Measurements from ENCODE around the gene KCNJ10.

KCNJ10 gene

GRCh38 chr1:160020196-160020595 lies 49.8 kb downstream of the KCNJ10 start:
- H3K27ac ChIP-seq, result no peak overlapping the region
- TF ChIP-seq CTCF (IDR thresholded peaks at IDR 0.05) (no peak), ZFX (IDR thresholded peaks at IDR 0.05; ENCODE audit: borderline replicate concordance) (no peak)

DNA sequence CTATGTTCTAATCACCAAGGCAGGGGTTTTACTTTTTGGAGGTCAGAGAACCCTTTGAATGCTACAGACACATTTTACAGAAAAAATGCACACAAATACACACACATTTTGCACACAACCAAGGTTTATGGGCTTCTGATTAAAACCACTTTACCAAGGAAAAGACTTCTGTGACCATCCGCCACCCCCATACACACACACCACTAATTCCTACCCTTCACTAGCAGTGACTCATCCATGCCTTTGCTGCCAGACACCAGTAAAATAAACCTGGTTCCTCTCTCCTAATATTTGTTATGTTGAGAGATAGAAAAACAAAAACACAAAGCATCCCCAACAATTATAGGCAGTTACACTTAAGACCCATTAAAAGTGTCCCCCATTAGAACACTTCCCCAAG lies 51.1 kb downstream of the KCNJ10 start:
- H3K27ac ChIP-seq, result no peak overlapping the region
- no peak for TF ChIP-seq CTCF (IDR thresholded peaks at IDR 0.05)
- TF ChIP-seq ZFX (IDR thresholded peaks at IDR 0.05; ENCODE audit: borderline replicate concordance), result no peak

GRCh38 chr1:160018347-160018746 lies 51.6 kb downstream of the KCNJ10 start:
- no peak overlapping the region for H3K27ac ChIP-seq
- TF ChIP-seq CTCF (IDR thresholded peaks at IDR 0.05), result no peak
- TF ChIP-seq ZFX (IDR thresholded peaks at IDR 0.05; ENCODE audit: borderline replicate concordance), result no peak

DNA sequence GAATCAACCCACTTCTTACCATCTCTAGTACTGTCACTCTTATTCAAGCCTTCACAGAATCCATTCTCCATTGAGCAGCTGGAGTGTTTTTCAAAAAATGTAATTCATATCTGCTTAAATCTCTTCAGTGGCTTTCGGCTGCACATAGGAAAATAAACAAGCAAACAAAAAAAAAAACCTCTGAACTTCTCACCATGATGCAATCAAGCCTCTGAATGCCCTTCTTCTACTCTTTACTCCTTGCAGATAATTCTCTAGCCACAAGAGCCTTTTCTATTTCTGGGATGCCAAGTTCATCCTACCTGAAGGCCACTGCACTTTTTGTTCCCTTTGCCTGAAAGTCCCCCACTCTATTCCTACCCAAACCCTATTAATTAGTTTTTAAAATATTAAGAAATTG lies 52.4 kb downstream of the KCNJ10 start:
- TF ChIP-seq CTCF (IDR thresholded peaks at IDR 0.05) (no peak), ZFX (IDR thresholded peaks at IDR 0.05; ENCODE audit: borderline replicate concordance) (no peak)
- no peak overlapping the region for H3K27ac ChIP-seq

- TF ChIP-seq CTCF (IDR thresholded peaks at IDR 0.05) (no peak), ZFX (IDR thresholded peaks at IDR 0.05; ENCODE audit: borderline replicate concordance) (no peak)
- no peak overlapping the region for H3K27ac ChIP-seq
Measured at GRCh38 chr1:160011781-160012180, 58.2 kb downstream of the KCNJ10 start.

DNA sequence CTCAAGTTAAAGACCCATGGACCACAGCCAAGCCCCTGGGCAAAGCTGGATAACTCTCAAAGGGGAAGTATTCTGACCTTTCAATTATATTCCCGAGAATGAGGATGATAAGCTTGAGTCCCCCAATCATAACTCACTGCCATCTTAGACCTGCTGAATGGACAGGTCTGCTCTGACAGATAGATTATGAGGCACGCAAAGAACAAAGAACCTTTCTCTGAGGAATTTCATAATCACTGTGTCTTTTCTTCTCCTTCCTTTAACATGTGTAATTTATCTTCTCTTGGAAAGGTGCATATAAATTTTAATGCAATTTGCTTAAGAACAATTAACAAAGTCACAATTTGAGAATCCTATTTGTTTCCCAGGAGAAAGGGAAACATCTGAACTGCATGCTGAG lies 60.2 kb downstream of the KCNJ10 start:
- no peak overlapping the region for H3K27ac ChIP-seq
- no peak for TF ChIP-seq ZFX (IDR thresholded peaks at IDR 0.05; ENCODE audit: borderline replicate concordance)
- no peak for TF ChIP-seq CTCF (IDR thresholded peaks at IDR 0.05)

DNA sequence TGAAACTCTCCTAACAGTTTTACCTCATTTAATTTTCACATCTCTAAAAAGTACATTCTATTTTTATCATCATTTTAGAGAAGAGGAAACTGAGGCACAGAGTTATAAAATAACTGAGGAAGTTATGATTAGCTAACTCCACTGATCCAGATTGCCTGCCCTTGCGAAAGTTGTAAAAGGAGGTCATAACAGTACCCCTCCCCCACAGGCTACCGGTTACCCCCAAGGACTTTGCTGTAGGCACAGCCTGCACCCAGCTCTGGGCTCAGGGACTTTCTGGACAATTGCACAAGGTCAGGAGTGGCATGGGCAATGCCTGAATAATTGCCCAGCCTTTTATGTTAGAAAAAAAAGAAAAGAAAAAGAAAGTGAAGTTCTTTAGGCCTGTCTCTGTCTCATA lies 60.9 kb downstream of the KCNJ10 start:
- H3K27ac ChIP-seq, result no peak overlapping the region
- no peak for TF ChIP-seq ZFX (IDR thresholded peaks at IDR 0.05; ENCODE audit: borderline replicate concordance)
- TF ChIP-seq CTCF (IDR thresholded peaks at IDR 0.05), result no peak

Measured in 22Rv1 (cell line).